Measurements from ENCODE around the gene ROMO1.

DNA sequence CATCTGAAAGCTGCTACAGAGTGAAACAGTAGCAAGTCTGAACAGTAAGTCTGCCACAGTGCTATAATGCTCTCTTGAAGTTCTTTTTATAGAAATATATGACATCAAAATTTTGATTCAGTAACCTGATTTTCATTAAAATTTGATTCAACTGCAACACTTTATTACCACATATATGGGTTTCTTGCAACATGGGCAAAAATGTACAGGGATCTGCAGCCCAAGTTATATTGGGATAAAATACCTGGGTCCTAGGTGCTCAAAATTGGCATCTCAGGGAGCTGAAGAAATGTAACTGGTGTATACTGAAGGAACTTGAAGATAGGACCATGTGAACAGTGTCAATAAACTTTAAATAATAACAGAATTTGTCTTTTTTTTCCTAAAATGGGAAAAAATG, 10.8 kb downstream of the ROMO1 start:
- TF ChIP-seq, protein P1, sequence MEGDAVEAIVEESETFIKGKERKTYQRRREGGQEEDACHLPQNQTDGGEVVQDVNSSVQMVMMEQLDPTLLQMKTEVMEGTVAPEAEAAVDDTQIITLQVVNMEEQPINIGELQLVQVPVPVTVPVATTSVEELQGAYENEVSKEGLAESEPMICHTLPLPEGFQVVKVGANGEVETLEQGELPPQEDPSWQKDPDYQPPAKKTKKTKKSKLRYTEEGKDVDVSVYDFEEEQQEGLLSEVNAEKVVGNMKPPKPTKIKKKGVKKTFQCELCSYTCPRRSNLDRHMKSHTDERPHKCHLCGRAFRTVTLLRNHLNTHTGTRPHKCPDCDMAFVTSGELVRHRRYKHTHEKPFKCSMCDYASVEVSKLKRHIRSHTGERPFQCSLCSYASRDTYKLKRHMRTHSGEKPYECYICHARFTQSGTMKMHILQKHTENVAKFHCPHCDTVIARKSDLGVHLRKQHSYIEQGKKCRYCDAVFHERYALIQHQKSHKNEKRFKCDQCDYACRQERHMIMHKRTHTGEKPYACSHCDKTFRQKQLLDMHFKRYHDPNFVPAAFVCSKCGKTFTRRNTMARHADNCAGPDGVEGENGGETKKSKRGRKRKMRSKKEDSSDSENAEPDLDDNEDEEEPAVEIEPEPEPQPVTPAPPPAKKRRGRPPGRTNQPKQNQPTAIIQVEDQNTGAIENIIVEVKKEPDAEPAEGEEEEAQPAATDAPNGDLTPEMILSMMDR (IDR thresholded peaks at IDR 0.05), result no peak
- TF ChIP-seq POLR2A (IDR thresholded peaks at IDR 0.05), result no peak
